ENCODE results near the gene FAM204A. TPM values are rescaled to one million over a fixed set of nuclear protein-coding genes. Genes with fewer than 3 reads are reported as not detected.

The FAM204A gene
- total and polyA plus RNA-seq, 4 donors: 39.4 to 75.0 (median 53.2) TPM

DNA sequence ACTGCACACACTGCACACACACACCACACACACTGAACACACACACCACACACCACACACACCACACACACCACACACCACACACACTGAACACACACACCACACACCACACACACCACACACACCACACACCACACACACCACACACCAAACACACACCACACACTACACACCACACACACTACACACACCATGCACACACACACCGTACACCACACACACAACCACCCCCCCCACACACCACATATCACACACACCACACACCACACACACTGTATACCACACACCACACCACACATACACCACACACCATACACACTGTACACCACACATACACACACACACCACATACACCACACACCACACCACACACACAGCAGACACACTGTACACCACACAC is 59.5 kb downstream of the FAM204A start:
- WGBS, 2 donors: 93 to 100% methylated on average over 1 of the region's 1 CpG

DNA sequence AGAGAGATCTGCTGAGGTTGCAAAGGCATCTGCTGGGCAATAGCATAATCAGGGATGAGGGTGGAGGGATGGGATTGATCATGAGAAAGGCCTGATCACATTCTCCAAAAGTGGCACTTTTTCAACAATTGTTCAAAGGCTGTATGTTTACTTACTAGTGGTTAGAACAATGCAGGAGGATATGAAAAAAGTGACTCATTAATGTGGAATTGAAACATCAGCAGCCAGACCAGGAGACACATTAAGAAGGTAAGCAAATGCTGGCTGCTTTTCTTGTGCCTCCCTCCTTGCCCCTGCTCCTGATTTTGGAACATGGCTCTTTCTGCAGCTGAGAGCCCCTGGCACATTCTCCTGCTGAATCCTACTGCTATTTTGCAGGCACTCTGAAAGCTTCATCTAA is 63.5 kb downstream of the FAM204A start:
- Histone ChIP-seq H3K9ac (ENCODE audit: insufficient read depth in 1 of 2, low read length in 2 of 2) (no peak overlapping the region), H3K9me3 (ENCODE audit: control insufficient read depth in 4 of 4, insufficient read depth in 3 of 4, low read length in 3 of 4) (peaks cover 0 to 10% (median 2%) of the 10 kb centered on the region in 4 donors), H3K27me3 (ENCODE audit: control insufficient read depth in 3 of 3, insufficient read depth in 3 of 3, low read length in 2 of 3) (no peaks in the 10 kb centered on the region), H3K36me3 (ENCODE audit: control insufficient read depth in 4 of 4, insufficient read depth in 4 of 4, low read length in 4 of 4) (no peaks in the 10 kb centered on the region), H3K4me1 (ENCODE audit: control insufficient read depth in 5 of 5, insufficient read depth in 5 of 5, low read length in 5 of 5) (no peaks in the 10 kb centered on the region), H3K4me3 (no peak overlapping the region), H3K27ac (ENCODE audit: low read depth in 1 of 2, low read length in 1 of 2) (no peak overlapping the region)
- no peak for ATAC-seq (ENCODE audit: insufficient read depth, low FRiP score)
- no peak for TF ChIP-seq CTCF (IDR thresholded peaks at IDR 0.05; ENCODE audit: control extremely low read depth, extremely low read depth)
- no peak for DNase-seq

More for the DNA sequence above, 59.5 kb downstream of the FAM204A start:
- Histone ChIP-seq H3K9me3 (ENCODE audit: control insufficient read depth in 4 of 4, insufficient read depth in 3 of 4, low read length in 3 of 4) (peaks cover 0 to 13% (median 2%) of the 10 kb centered on the region in 4 donors), H3K27ac (ENCODE audit: low read depth in 1 of 2, low read length in 1 of 2) (no peak overlapping the region), H3K36me3 (ENCODE audit: control insufficient read depth in 4 of 4, insufficient read depth in 4 of 4, low read length in 4 of 4) (no peaks in the 10 kb centered on the region), H3K9ac (ENCODE audit: insufficient read depth in 1 of 2, low read length in 2 of 2) (no peak overlapping the region), H3K4me3 (no peak overlapping the region), H3K4me1 (ENCODE audit: control insufficient read depth in 5 of 5, insufficient read depth in 5 of 5, low read length in 5 of 5) (no peaks in the 10 kb centered on the region), H3K27me3 (ENCODE audit: control insufficient read depth in 3 of 3, insufficient read depth in 3 of 3, low read length in 2 of 3) (peaks cover 0 to 2% (median 0%) of the 10 kb centered on the region in 3 donors)
- no peak for ATAC-seq (ENCODE audit: insufficient read depth, low FRiP score)
- TF ChIP-seq CTCF (IDR thresholded peaks at IDR 0.05; ENCODE audit: control extremely low read depth, extremely low read depth): no peak
- DNase-seq: no peak

- no peak overlapping the region for H3K9ac ChIP-seq (ENCODE audit: insufficient read depth in 1 of 2, low read length in 2 of 2)
- 95% methylated on average over 2 of the region's 2 CpGs for WGBS, 2 donors
- peaks cover 0 to 10% (median 2%) of the 10 kb centered on the region in 4 donors for H3K9me3 ChIP-seq (ENCODE audit: control insufficient read depth in 4 of 4, insufficient read depth in 3 of 4, low read length in 3 of 4)
- TF ChIP-seq CTCF (IDR thresholded peaks at IDR 0.05; ENCODE audit: control extremely low read depth, extremely low read depth): no peak
- no peak overlapping the region for H3K4me3 ChIP-seq
- H3K36me3 ChIP-seq (ENCODE audit: control insufficient read depth in 4 of 4, insufficient read depth in 4 of 4, low read length in 4 of 4): no peaks in the 10 kb centered on the region
- H3K4me1 ChIP-seq (ENCODE audit: control insufficient read depth in 5 of 5, insufficient read depth in 5 of 5, low read length in 5 of 5): peaks cover 0 to under 1% (median 0%) of the 10 kb centered on the region in 5 donors
- no peak overlapping the region for H3K27ac ChIP-seq (ENCODE audit: low read depth in 1 of 2, low read length in 1 of 2)
- DNase-seq (no peak), ATAC-seq (ENCODE audit: insufficient read depth, low FRiP score) (no peak)
- H3K27me3 ChIP-seq (ENCODE audit: control insufficient read depth in 3 of 3, insufficient read depth in 3 of 3, low read length in 2 of 3): no peaks in the 10 kb centered on the region
Measured at GRCh38 chr10:118277871-118278270, 64.3 kb downstream of the FAM204A start.

DNA sequence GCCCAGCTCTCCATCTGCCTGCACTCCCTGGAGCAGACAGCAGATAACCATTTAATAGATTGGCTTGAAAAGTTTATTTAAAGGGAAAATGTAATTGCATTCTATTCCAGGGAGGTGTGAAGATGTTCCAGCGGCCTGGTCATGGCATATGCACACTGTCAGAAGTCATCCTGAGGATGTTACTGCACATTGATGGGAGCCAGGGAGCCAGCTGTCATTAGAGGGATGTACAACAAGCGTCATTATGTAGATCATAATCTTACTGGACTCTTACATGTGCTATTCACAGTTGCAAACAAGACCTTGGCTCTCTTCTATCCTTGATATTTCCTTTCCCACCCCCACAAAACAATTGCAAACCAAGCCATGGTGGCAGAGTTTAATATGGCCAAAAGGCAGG is 65.4 kb downstream of the FAM204A start:
- peaks cover 0 to 9% (median under 1%) of the 10 kb centered on the region in 5 donors for H3K4me1 ChIP-seq (ENCODE audit: control insufficient read depth in 5 of 5, insufficient read depth in 5 of 5, low read length in 5 of 5)
- WGBS, 2 donors: 66 to 80% methylated on average over 2 of the region's 2 CpGs
- H3K9me3 ChIP-seq (ENCODE audit: control insufficient read depth in 4 of 4, insufficient read depth in 3 of 4, low read length in 3 of 4): peaks cover 0 to 10% (median 2%) of the 10 kb centered on the region in 4 donors
- DNase-seq (no peak), ATAC-seq (ENCODE audit: insufficient read depth, low FRiP score) (no peak)
- no peak for TF ChIP-seq CTCF (IDR thresholded peaks at IDR 0.05; ENCODE audit: control extremely low read depth, extremely low read depth)
- H3K27ac ChIP-seq (ENCODE audit: low read depth in 1 of 2, low read length in 1 of 2): no peak overlapping the region
- H3K36me3 ChIP-seq (ENCODE audit: control insufficient read depth in 4 of 4, insufficient read depth in 4 of 4, low read length in 4 of 4): no peaks in the 10 kb centered on the region
- H3K9ac ChIP-seq (ENCODE audit: insufficient read depth in 1 of 2, low read length in 2 of 2): no peak overlapping the region
- no peaks in the 10 kb centered on the region for H3K27me3 ChIP-seq (ENCODE audit: control insufficient read depth in 3 of 3, insufficient read depth in 3 of 3, low read length in 2 of 3)
- no peak overlapping the region for H3K4me3 ChIP-seq

All from lung (tissue), 12 donors.